K562 (cell line): ENCODE results near the gene PAXIP1. TPM values are rescaled to one million over a fixed set of nuclear protein-coding genes. Genes with fewer than 3 reads are reported as not detected.

ENCODE experiments used
- CEBPB ChIP-seq: fragments of 450-650 bp; IDR thresholded peaks from 2 replicates; pipeline ENCODE4 v1.6.1; 2016; ENCODE audit warnings: missing genetic modification characterization, missing compliant biosample characterization
- GTF2E2 ChIP-seq: fragments of 200-800 bp; sonication (Bioruptor generic); IDR thresholded peaks from 2 replicates; pipeline ENCODE4 v1.6.1; 2016; ENCODE audit warnings: missing genetic modification characterization, missing compliant biosample characterization
- HNRNPLL ChIP-seq: fragments of 200-400 bp; formaldehyde crosslinking; IDR thresholded peaks from 2 replicates; pipeline ENCODE4 v1.6.1; 2017; ENCODE audit warnings: low read length, low read depth, mild to moderate bottlenecking; ENCODE audit not compliant: poor library complexity, severe bottlenecking
- KDM2B ChIP-seq: fragments of 250-450 bp; sonication (Bioruptor Pico); IDR thresholded peaks from 2 replicates; pipeline ENCODE4 v1.8.0; 2021; ENCODE audit warnings: mild to moderate bottlenecking, moderate library complexity
- MCM7 ChIP-seq, 2 experiments: fragments of 450-650 bp; IDR thresholded peaks; 2 replicates each; pipeline ENCODE4 v1.6.1; 2016 to 2018
- PML ChIP-seq: IDR thresholded peaks from 2 replicates; pipeline ENCODE4 v1.6.1; 2012; ENCODE audit warnings: low read length, inconsistent platforms
- REST ChIP-seq, 2 experiments: fragments of 450-650 bp; formaldehyde crosslinking in 1 of 2; IDR thresholded peaks; 2 replicates each; pipeline versions ENCODE4 v1.4.0 to v1.6.1; 2014 to 2020; ENCODE audit warnings: mild to moderate bottlenecking in 2 of 2, borderline replicate concordance in 1 of 2, low read depth in 1 of 2
- STAT5B ChIP-seq: fragments of 250-450 bp; sonication (Bioruptor Pico); IDR thresholded peaks from 2 replicates; pipeline ENCODE4 v1.8.0; 2021; ENCODE audit warnings: mild to moderate bottlenecking, inconsistent platforms
- TRIM28 ChIP-seq: fragments of 450-650 bp; IDR thresholded peaks from 2 replicates; pipeline ENCODE4 v1.6.1; 2017
- ZKSCAN8 ChIP-seq: fragments of 200-800 bp; sonication (Bioruptor generic); IDR thresholded peaks from 2 replicates; pipeline ENCODE4 v1.6.1; 2016; ENCODE audit warnings: missing genetic modification characterization, missing compliant biosample characterization
- ZNF140 ChIP-seq: fragments of 250-450 bp; sonication (Bioruptor Pico); IDR thresholded peaks from 2 replicates; pipeline ENCODE4 v1.8.0; 2021; ENCODE audit warnings: moderate library complexity, mild to moderate bottlenecking, inconsistent platforms
- ZNF232 ChIP-seq: sonication (generic); formaldehyde crosslinking; IDR thresholded peaks from 2 replicates; pipeline ENCODE4 v1.8.0; 2022; ENCODE audit warnings: mild to moderate bottlenecking, missing genetic modification reagents
- polyA plus RNA-seq, 8 experiments: library from polyadenylated mRNA; depleted of rRNA in 4 of 8; stranded (reverse) in 5 of 8; unstranded in 3 of 8; fragments of >200 nt; fragmentation: Nextera tagmentation in 2 of 8; fragmentation: Illumina TruSeq in 1 of 8; extraction: Ambion mirVana in 2 of 8; extraction: Trizol in 1 of 8; gene quantifications; 2 replicates each; pipeline versions ENCODE4 v1.2.1 to v1.2.3, GENCODE V29; 2011 to 2014; ENCODE audit warnings: inconsistent platforms in 1 of 8, missing spikeins in 1 of 8
- total RNA-seq, 7 experiments: library from RNA; depleted of rRNA in 6 of 7; stranded (reverse); fragments of >200 nt in 6 of 7; fragmentation: Illumina TruSeq in 2 of 7; extraction: Trizol in 2 of 7; gene quantifications; 2 replicates each; pipeline versions ENCODE4 v1.2.1 to v1.2.3, GENCODE V29; 2011 to 2021; ENCODE audit warnings: low replicate concordance in 1 of 7
- TF ChIP-seq, protein P1 (sequence below), 2 experiments: fragments of 450-650 bp in 1 of 2; sonication (generic) in 1 of 2; formaldehyde crosslinking in 1 of 2; IDR thresholded peaks in 1 of 2; conservative IDR thresholded peaks in 1 of 2; 2 replicates each; pipeline versions ENCODE4 v1.6.1 to v1.8.1; 2016 to 2023; ENCODE audit warnings: mild to moderate bottlenecking in 2 of 2, moderate library complexity in 2 of 2, inconsistent platforms in 1 of 2, missing genetic modification reagents in 1 of 2
- TF ChIP-seq, protein P2 (sequence below): fragments of 450-650 bp; IDR thresholded peaks from 2 replicates; pipeline ENCODE4 v1.7.0; 2016; ENCODE audit warnings: borderline replicate concordance

The PAXIP1 gene
- total and polyA plus RNA-seq, 9 of the 15 experiments (the other 6 are each of a cell fraction or from before 2014, with no cell fraction given), result 9.7 to 37.9 (median 28.4) TPM

DNA sequence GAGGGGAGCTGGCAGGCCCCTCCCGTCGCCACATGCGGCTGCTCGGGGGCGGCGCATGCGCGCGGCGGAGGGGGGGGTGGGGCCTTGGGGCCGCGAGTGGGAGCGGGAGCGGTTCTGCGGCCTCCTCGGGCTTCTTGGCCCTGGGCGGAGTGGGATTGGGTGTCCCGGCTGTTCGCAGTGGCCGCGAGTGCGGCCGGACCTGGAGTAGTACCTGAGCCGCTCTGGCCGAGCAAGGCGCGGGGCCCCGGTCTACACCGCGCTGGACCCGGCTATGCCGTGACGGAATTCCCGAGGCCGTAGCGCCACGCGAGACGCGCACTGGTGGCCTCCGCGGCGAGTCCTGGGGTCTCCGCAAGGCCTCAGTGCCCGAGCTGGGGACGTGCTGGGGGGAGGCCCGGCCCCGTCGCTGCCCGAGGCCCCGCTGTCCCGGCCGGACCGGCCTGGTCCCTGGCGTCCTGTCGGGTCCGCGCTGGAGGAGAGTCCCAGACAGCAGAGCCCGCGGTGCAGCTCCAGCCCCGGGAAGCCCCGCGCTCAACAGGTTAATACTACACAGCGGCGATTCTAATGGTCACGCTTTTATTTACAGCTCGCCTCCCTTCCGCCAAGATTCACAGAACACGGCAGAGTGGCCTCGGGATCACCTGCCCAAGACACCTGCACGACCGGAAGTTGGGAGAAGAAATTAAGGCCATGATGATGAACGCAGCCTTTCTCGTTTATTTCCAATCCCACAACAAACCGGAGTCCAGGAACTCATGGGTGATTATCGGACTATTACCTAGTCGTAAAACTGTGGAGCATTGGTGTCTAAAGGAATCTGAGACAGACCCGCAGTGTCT lies 671 bp upstream of the PAXIP1 start (continued):
- TF ChIP-seq HNRNPLL (peak; percentile 62), MCM7 (IDR thresholded peaks at IDR 0.05) (no peak), STAT5B (CRISPR knock-in tag) (no peak), ZNF140 (no peak), ZKSCAN8 (CRISPR knock-in tag) (no peak), GTF2E2 (tag) (peak; percentile 33; the same call in 1 of the 2 replicates), KDM2B (peak; percentile 48; the same call in 1 of the 2 replicates), REST (IDR thresholded peaks at IDR 0.05; ENCODE audit: borderline replicate concordance) (no peak), REST (CRISPR knock-in tag; IDR thresholded peaks at IDR 0.05; ENCODE audit: low read depth) (peak; percentile 69; the same call in 1 of the 2 replicates), PML (peak; percentile 45; the same call in 1 of the 2 replicates), CEBPB (no peak), TRIM28 (no peak), ZNF232 (CRISPR knock-in tag) (0 out of 2 replicates have a peak, but pooled peaks have one; percentile 48)
- TF ChIP-seq, protein P1, sequence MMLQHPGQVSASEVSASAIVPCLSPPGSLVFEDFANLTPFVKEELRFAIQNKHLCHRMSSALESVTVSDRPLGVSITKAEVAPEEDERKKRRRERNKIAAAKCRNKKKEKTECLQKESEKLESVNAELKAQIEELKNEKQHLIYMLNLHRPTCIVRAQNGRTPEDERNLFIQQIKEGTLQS (IDR thresholded peaks at IDR 0.05), result no peak
- TF ChIP-seq, protein P1 (CRISPR knock-in tag; conservative IDR thresholded peaks at IDR 0.05), result 0 out of 2 replicates have a peak, but pooled peaks have one; percentile 64
- TF ChIP-seq, protein P2, sequence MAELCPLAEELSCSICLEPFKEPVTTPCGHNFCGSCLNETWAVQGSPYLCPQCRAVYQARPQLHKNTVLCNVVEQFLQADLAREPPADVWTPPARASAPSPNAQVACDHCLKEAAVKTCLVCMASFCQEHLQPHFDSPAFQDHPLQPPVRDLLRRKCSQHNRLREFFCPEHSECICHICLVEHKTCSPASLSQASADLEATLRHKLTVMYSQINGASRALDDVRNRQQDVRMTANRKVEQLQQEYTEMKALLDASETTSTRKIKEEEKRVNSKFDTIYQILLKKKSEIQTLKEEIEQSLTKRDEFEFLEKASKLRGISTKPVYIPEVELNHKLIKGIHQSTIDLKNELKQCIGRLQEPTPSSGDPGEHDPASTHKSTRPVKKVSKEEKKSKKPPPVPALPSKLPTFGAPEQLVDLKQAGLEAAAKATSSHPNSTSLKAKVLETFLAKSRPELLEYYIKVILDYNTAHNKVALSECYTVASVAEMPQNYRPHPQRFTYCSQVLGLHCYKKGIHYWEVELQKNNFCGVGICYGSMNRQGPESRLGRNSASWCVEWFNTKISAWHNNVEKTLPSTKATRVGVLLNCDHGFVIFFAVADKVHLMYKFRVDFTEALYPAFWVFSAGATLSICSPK, result no peak
